H1 (cell line): ENCODE data around the gene ACBD4. TPM values are rescaled to one million over a fixed set of nuclear protein-coding genes. Genes with fewer than 3 reads are reported as not detected.

Source experiments
- CTCF ChIA-PET: fragments of 300-600 bp; sonication (Branson Sonifier 250); formaldehyde crosslinking; loops from one replicate; lab custom pipeline; 2021; ENCODE audit not compliant: partially characterized antibody; lab: Charles Lee
- POLR2A ChIA-PET: fragments of 300-600 bp; sonication (Branson Sonifier 250); formaldehyde crosslinking; loops from one replicate; lab custom pipeline; 2021; ENCODE audit warnings: inconsistent platforms; ENCODE audit not compliant: partially characterized antibody; lab: Charles Lee
- DNase-seq, 2 experiments: peaks; one replicate each; pipeline versions ENCODE4 v3.0.0 to v3.0.0-alpha.2; 2010 to 2022; ENCODE audit warnings: low spot score in 2 of 2, low read depth in 1 of 2, mixed read lengths in 1 of 2
- FAIRE-seq: peaks from 2 replicates; lab custom pipeline; 2011; peaks lifted over from hg19 to GRCh38; lab: Jason Lieb, UNC
- H2AFZ ChIP-seq: 2 replicates; pipeline ENCODE4 v1.8.1; 2012; ENCODE audit warnings: low read length, inconsistent platforms
- H2AK5ac ChIP-seq: 2 replicates; pipeline ENCODE4 v1.6.1; 2013; ENCODE audit warnings: low read depth, low read length
- H2BK120ac ChIP-seq: replicated peaks from 2 replicates; pipeline ENCODE3; 2013; ENCODE audit warnings: low read depth, low read length, inconsistent platforms
- H2BK12ac ChIP-seq: 2 replicates; pipeline ENCODE4 v1.6.1; 2013; ENCODE audit warnings: low read depth, low read length
- H2BK15ac ChIP-seq: 2 replicates; pipeline ENCODE4 v1.6.1; 2013; ENCODE audit warnings: low read length
- H2BK20ac ChIP-seq: 2 replicates; pipeline ENCODE4 v1.6.1; 2013; ENCODE audit warnings: low read length
- H2BK5ac ChIP-seq: 2 replicates; pipeline ENCODE4 v1.6.1; 2013; ENCODE audit warnings: low read depth, low read length
- H3K14ac ChIP-seq: 2 replicates; pipeline ENCODE4 v1.6.1; 2013; ENCODE audit warnings: inconsistent platforms; ENCODE audit not compliant: insufficient read length
- H3K18ac ChIP-seq: 2 replicates; pipeline ENCODE4 v1.6.1; 2013; ENCODE audit warnings: low read length; ENCODE audit errors: extremely low read depth
- H3K23ac ChIP-seq: 2 replicates; pipeline ENCODE4 v1.6.1; 2013; ENCODE audit warnings: inconsistent platforms; ENCODE audit not compliant: insufficient read length
- H3K23me2 ChIP-seq: 2 replicates; pipeline ENCODE4 v1.6.1; 2013; ENCODE audit warnings: low read depth, low read length
- H3K27ac ChIP-seq: 2 replicates; pipeline ENCODE4 v1.6.1; 2011; ENCODE audit warnings: low read depth, low read length, inconsistent platforms
- H3K27me3 ChIP-seq, 4 experiments: replicated peaks in 1 of 4; 1 replicate in 1 of 4; 2 replicates in 3 of 4; pipeline versions ENCODE4 v1.6.1 to v1.8.1; 2011 to 2013; ENCODE audit warnings: low read length in 3 of 4, mild to moderate bottlenecking in 3 of 4, inconsistent platforms in 2 of 4, mixed read lengths in 2 of 4, moderate library complexity in 1 of 4; ENCODE audit not compliant: control insufficient read depth in 3 of 4, insufficient read depth in 3 of 4; ENCODE audit errors: extremely low read depth in 1 of 4
- H3K36me3 ChIP-seq, 4 experiments: 2 replicates each; pipeline versions ENCODE4 v1.6.1 to v1.8.1; 2011 to 2013; ENCODE audit warnings: mild to moderate bottlenecking in 4 of 4, low read length in 3 of 4, moderate library complexity in 2 of 4, control low read depth in 1 of 4, inconsistent platforms in 1 of 4; ENCODE audit not compliant: insufficient read depth in 4 of 4, control insufficient read depth in 2 of 4
- H3K4ac ChIP-seq: replicated peaks from 2 replicates; pipeline ENCODE3; 2013; ENCODE audit warnings: low read length, low read depth, mixed read lengths, inconsistent platforms; ENCODE audit not compliant: insufficient read length
- H3K4me1 ChIP-seq, 4 experiments: replicated peaks in 1 of 4; 1 replicate in 1 of 4; 2 replicates in 3 of 4; pipeline versions ENCODE4 v1.6.1 to v1.8.1; 2011 to 2013; ENCODE audit warnings: low read length in 3 of 4, inconsistent platforms in 2 of 4, mixed read lengths in 1 of 4; ENCODE audit not compliant: insufficient read depth in 4 of 4, control insufficient read depth in 3 of 4
- H3K4me2 ChIP-seq, 2 experiments: 2 replicates each; pipeline versions ENCODE4 v1.6.1 to v1.8.1; 2011 to 2013; ENCODE audit warnings: low read depth in 2 of 2, low read length in 2 of 2, control low read depth in 1 of 2, inconsistent platforms in 1 of 2, mild to moderate bottlenecking in 1 of 2; ENCODE audit not compliant: insufficient read depth in 1 of 2
- H3K4me3 ChIP-seq, 4 experiments: fragments of 200-600, 300-600 bp in 1 of 4; sonication (generic), shearing (Covaris generic), sonication (Bioruptor Twin) in 1 of 4; 2 replicates each; pipeline versions ENCODE4 v1.5.1 to v1.8.1; 2011 to 2016; ENCODE audit warnings: low read length in 4 of 4, low read depth in 3 of 4, control low read depth in 2 of 4, inconsistent platforms in 2 of 4, mild to moderate bottlenecking in 2 of 4, mixed read lengths in 1 of 4, moderate library complexity in 1 of 4; ENCODE audit not compliant: insufficient read depth in 2 of 4; ENCODE audit errors: extremely low read depth in 1 of 4
- H3K56ac ChIP-seq: replicated peaks from 2 replicates; pipeline ENCODE3; 2013; ENCODE audit warnings: low read depth, mild to moderate bottlenecking, mixed read lengths, low read length, inconsistent platforms; ENCODE audit not compliant: insufficient read length
- H3K79me1 ChIP-seq: 2 replicates; pipeline ENCODE4 v1.6.1; 2013; ENCODE audit warnings: low read depth, low read length, control low read depth
- H3K79me2 ChIP-seq, 2 experiments: 2 replicates each; pipeline versions ENCODE4 v1.6.1 to v1.8.1; 2012 to 2013; ENCODE audit warnings: low read length in 2 of 2, mild to moderate bottlenecking in 2 of 2, inconsistent platforms in 1 of 2; ENCODE audit not compliant: insufficient read depth in 2 of 2, control insufficient read depth in 1 of 2
- H3K9ac ChIP-seq, 4 experiments: replicated peaks in 1 of 4; 1 replicate in 1 of 4; 2 replicates in 3 of 4; pipeline versions ENCODE4 v1.6.1 to v1.8.1; 2011 to 2013; ENCODE audit warnings: low read depth in 3 of 4, low read length in 3 of 4, control low read depth in 2 of 4, mild to moderate bottlenecking in 2 of 4, moderate library complexity in 2 of 4, inconsistent platforms in 1 of 4; ENCODE audit errors: extremely low read depth in 1 of 4
- H3K9me3 ChIP-seq, 2 experiments: 2 replicates each; pipeline versions ENCODE4 v1.6.1 to v1.8.1; 2012 to 2013; ENCODE audit warnings: mild to moderate bottlenecking in 2 of 2, moderate library complexity in 2 of 2, control low read depth in 1 of 2, inconsistent platforms in 1 of 2, low read depth in 1 of 2, low read length in 1 of 2, mixed read lengths in 1 of 2; ENCODE audit not compliant: insufficient read depth in 2 of 2
- H4K20me1 ChIP-seq, 2 experiments: replicated peaks in 1 of 2; 2 replicates each; pipeline versions ENCODE3 to v1.8.1; 2011 to 2013; ENCODE audit warnings: inconsistent platforms in 2 of 2, low read length in 2 of 2, mild to moderate bottlenecking in 1 of 2; ENCODE audit not compliant: insufficient read depth in 2 of 2, control insufficient read depth in 1 of 2
- H4K5ac ChIP-seq: 2 replicates; pipeline ENCODE4 v1.6.1; 2013; ENCODE audit warnings: low read length, low read depth, mixed read lengths, inconsistent platforms; ENCODE audit not compliant: insufficient read length
- H4K8ac ChIP-seq: 2 replicates; pipeline ENCODE4 v1.8.0; 2013; ENCODE audit warnings: mild to moderate bottlenecking, moderate library complexity, low read length, inconsistent platforms; ENCODE audit not compliant: insufficient read depth; ENCODE audit errors: extremely low read depth
- H4K91ac ChIP-seq: replicated peaks from 2 replicates; pipeline ENCODE3; 2013; ENCODE audit warnings: low read length, mixed read lengths, inconsistent platforms; ENCODE audit not compliant: insufficient read length
- PHF8 ChIP-seq: fragments of 200-600 bp; sonication (generic); conservative IDR thresholded peaks from 2 replicates; pipeline ENCODE4 v1.7.1; 2012; ENCODE audit warnings: low read depth, mild to moderate bottlenecking, inconsistent platforms, low read length, moderate library complexity
- WGBS, 2 experiments: shearing (Covaris generic) in 1 of 2; methylation state at CpG; one replicate each; pipeline versions ENCODE4 v1.1.6 to v1.1.7; 2013 to 2015; ENCODE audit warnings: low lambda C conversion rate in 2 of 2, mixed read lengths in 2 of 2, inconsistent platforms in 1 of 2, low coverage in 1 of 2, missing lambda C conversion rate in 1 of 2; ENCODE audit not compliant: insufficient replicate concordance in 2 of 2, insufficient coverage in 1 of 2, insufficient read length in 1 of 2; ENCODE audit errors: extremely low coverage in 1 of 2, missing lambda C conversion rate in 1 of 2; 5-methylcytosine and 5-hydroxymethylcytosine counted together
- polyA plus RNA-seq, 7 experiments: library from polyadenylated mRNA; depleted of rRNA in 3 of 7; stranded (reverse) in 5 of 7; unstranded in 2 of 7; fragments of >200 nt in 5 of 7; fragments of 200-250 nt in 2 of 7; gene quantifications; 1 replicate in 5 of 7; 2 replicates in 1 of 7; 4 replicates in 1 of 7; pipeline versions ENCODE4 v1.2.1 to v1.2.3, GENCODE V29; 2011 to 2013; ENCODE audit warnings: missing spikeins in 2 of 7, mixed read lengths in 2 of 7
- total RNA-seq: library from RNA; stranded (reverse); fragmentation: NEBNext Ultra II Directional; extraction: Animal tissue kit (Norgen Biotek cat#: 25700); gene quantifications from 2 replicates; pipeline ENCODE4 v1.2.1, GENCODE V29; 2021
- TF ChIP-seq, protein P1 (sequence below), 3 experiments: IDR thresholded peaks; 1 replicate in 2 of 3; 2 replicates in 1 of 3; pipeline versions ENCODE4 v1.5.1 to v1.6.1; 2011; ENCODE audit warnings: low read length in 3 of 3, mild to moderate bottlenecking in 3 of 3, inconsistent platforms in 2 of 3, low read depth in 1 of 3, moderate library complexity in 1 of 3; ENCODE audit not compliant: insufficient read depth in 1 of 3; ENCODE audit errors: control extremely low read depth in 1 of 3

ACBD4 gene
- total and polyA plus RNA-seq, 2 of the 8 experiments (the other 6 are each of a cell fraction or from before 2014, with no cell fraction given) = 7.3 to 10.7 TPM

DNA sequence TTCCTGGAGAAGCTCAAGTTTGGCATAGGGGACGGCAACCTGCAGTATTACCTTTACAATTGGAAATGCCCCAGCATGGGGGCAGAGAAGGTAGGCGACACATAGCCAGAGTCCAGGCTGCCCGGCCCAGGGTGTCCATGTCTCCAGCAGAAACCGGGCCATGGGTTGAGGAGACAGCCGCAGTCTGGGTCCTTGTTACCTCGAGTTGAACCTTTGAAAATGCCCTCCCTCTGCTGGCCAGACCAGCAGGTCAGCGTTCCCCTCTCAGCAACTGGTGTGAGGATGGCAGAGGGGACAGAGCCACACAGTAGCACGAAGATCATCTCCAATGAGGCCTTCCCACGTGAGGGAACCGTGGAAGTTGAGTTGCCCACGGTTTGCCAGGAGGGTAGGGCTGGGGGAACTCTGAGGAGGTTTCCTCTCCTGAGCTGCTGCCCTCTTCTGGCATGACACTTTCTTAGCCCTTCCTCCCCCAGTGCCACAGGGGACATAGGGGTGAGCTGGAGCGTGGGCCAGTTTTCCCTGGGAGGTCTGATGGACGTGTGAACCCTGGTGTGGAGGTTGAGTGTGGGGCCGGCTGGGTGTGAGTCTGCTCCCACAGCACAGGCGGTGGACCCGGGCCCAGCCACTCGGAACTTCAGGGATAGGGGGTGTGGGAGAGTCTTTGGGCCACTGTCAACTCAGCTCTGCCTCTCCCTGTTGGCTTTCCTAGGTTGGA is 30.4 kb upstream of the ACBD4 start:
- Histone ChIP-seq H3K4me2 (no peak overlapping the region), H3K18ac (no peak overlapping the region), H4K91ac (no peak overlapping the region), H3K14ac (no peak overlapping the region), H3K4ac (no peak overlapping the region), H3K79me1 (no peaks in the 10 kb centered on the region; the same call in 1 of the 2 replicates), H3K79me2 (no peaks in the 10 kb centered on the region), H3K36me3 (peaks cover 44 to 74% (median 61%) of the 10 kb centered on the region in 4 experiments), H3K9me3 (no peaks in the 10 kb centered on the region), H3K56ac (no peak overlapping the region), H2BK5ac (no peak overlapping the region), H3K9ac (no peak overlapping the region), H4K5ac (no peak overlapping the region), H3K4me3 (no peak overlapping the region), H3K23ac (no peak overlapping the region), H4K20me1 (peaks cover 6 to 8% of the 10 kb centered on the region in 2 experiments), H2BK120ac (no peak overlapping the region), H3K27me3 (no peaks in the 10 kb centered on the region), H2BK12ac (no peak overlapping the region), H3K23me2 (no peaks in the 10 kb centered on the region), H2AK5ac (no peak overlapping the region), H3K27ac (no peak overlapping the region), H3K4me1 (no peaks in the 10 kb centered on the region), H2BK15ac (no peak overlapping the region), H2AFZ (no peak overlapping the region), H2BK20ac (no peak overlapping the region), H4K8ac (no peak overlapping the region)
- FAIRE-seq (no peak), DNase-seq (no peak)
- ChIA-PET POLR2A (interaction anchor here (1.2 to 2.0 kb wide), 6 partner anchors 8 to 248 kb away, joined by 3 to 5 read pairs (median 4); no protein-coding TSS in a partner anchor), CTCF (interaction anchor here (0.6 to 8.1 kb wide), 17 partner anchors 7 to 204 kb away, joined by 3 to 67 read pairs (median 4); partner anchors contain the start of gene ACBD4)
- 87% methylated on average over 17 of the region's 17 CpGs; no CpG with 5 or more reads in 1 of the 2 experiments for WGBS, 2 experiments
- TF ChIP-seq, protein P1, sequence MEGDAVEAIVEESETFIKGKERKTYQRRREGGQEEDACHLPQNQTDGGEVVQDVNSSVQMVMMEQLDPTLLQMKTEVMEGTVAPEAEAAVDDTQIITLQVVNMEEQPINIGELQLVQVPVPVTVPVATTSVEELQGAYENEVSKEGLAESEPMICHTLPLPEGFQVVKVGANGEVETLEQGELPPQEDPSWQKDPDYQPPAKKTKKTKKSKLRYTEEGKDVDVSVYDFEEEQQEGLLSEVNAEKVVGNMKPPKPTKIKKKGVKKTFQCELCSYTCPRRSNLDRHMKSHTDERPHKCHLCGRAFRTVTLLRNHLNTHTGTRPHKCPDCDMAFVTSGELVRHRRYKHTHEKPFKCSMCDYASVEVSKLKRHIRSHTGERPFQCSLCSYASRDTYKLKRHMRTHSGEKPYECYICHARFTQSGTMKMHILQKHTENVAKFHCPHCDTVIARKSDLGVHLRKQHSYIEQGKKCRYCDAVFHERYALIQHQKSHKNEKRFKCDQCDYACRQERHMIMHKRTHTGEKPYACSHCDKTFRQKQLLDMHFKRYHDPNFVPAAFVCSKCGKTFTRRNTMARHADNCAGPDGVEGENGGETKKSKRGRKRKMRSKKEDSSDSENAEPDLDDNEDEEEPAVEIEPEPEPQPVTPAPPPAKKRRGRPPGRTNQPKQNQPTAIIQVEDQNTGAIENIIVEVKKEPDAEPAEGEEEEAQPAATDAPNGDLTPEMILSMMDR (IDR thresholded peaks at IDR 0.05; ENCODE audit: control extremely low read depth in 1 of 3, insufficient read depth in 1 of 3, low read depth in 1 of 3, low read length in 3 of 3) = peak in 1 of 3 experiments; percentile 11; a peak in 1 of 4 replicates
- TF ChIP-seq PHF8 = no peak
